ENCODE data around the gene IFNAR2. TPM values are rescaled to one million over a fixed set of nuclear protein-coding genes. Genes with fewer than 3 reads are reported as not detected.

The IFNAR2 gene
- 21.3 TPM for total RNA-seq (ENCODE audit: unreplicated experiment)
- long read RNA-seq, full-length matches to known transcripts: 7 of 9 reads
- long read RNA-seq, partial matches to known transcripts: 0 of 9 reads
- long read RNA-seq, other reads (novel, unspliced or antisense): 2 of 9 reads

GRCh38 chr21:33229784-33230544 lies at the start of gene IFNAR2:
IFNAR2 (plus strand) TSS chr21:33229938; CDS start chr21:33241923, 11,985 bp downstream.
- no peaks in the 10 kb centered on the region for H3K27me3 Mint-ChIP-seq (ENCODE audit: unreplicated experiment)
- peaks cover 38% of the 10 kb centered on the region for H3K4me1 Mint-ChIP-seq (ENCODE audit: unreplicated experiment)
- peaks cover 9% of the 10 kb centered on the region for H3K36me3 Mint-ChIP-seq (ENCODE audit: low read depth, unreplicated experiment)
- peak; percentile 86 for DNase-seq (ENCODE audit: low spot score)
- peak within 1 kb of the TSS; percentile 93 for H3K4me3 Mint-ChIP-seq (ENCODE audit: unreplicated experiment)
- peak within 1 kb of the TSS; percentile 57 for H3K27ac Mint-ChIP-seq (ENCODE audit: unreplicated experiment)
- TF ChIP-seq CTCF (IDR thresholded peaks at IDR 0.05; ENCODE audit: unreplicated experiment): peak; percentile 12
- no peaks in the 10 kb centered on the region for H3K9me3 Mint-ChIP-seq (ENCODE audit: unreplicated experiment)

GRCh38 chr21:33185852-33186251 lies 43.9 kb upstream of the IFNAR2 start:
- no peak overlapping the region for H3K4me3 Mint-ChIP-seq (ENCODE audit: unreplicated experiment)
- no peaks in the 10 kb centered on the region for H3K27me3 Mint-ChIP-seq (ENCODE audit: unreplicated experiment)
- TF ChIP-seq CTCF (IDR thresholded peaks at IDR 0.05; ENCODE audit: unreplicated experiment): no peak
- H3K27ac Mint-ChIP-seq (ENCODE audit: unreplicated experiment): peak overlapping the region; percentile 77
- H3K4me1 Mint-ChIP-seq (ENCODE audit: unreplicated experiment): peaks cover 24% of the 10 kb centered on the region
- H3K36me3 Mint-ChIP-seq (ENCODE audit: low read depth, unreplicated experiment): no peaks in the 10 kb centered on the region
- no peak for DNase-seq (ENCODE audit: low spot score)
- H3K9me3 Mint-ChIP-seq (ENCODE audit: unreplicated experiment): no peaks in the 10 kb centered on the region

- H3K27me3 Mint-ChIP-seq (ENCODE audit: unreplicated experiment): no peaks in the 10 kb centered on the region
- no peaks in the 10 kb centered on the region for H3K9me3 Mint-ChIP-seq (ENCODE audit: unreplicated experiment)
- TF ChIP-seq CTCF (IDR thresholded peaks at IDR 0.05; ENCODE audit: unreplicated experiment): no peak
These were observed 42.5 kb upstream of the IFNAR2 start for GRCh38 chr21:33187276-33187675.

GRCh38 chr21:33189237-33189636 lies 40.5 kb upstream of the IFNAR2 start:
- Mint-ChIP-seq H3K4me1 (ENCODE audit: unreplicated experiment) (peaks cover 24% of the 10 kb centered on the region), H3K27me3 (ENCODE audit: unreplicated experiment) (no peaks in the 10 kb centered on the region), H3K36me3 (ENCODE audit: low read depth, unreplicated experiment) (no peaks in the 10 kb centered on the region), H3K27ac (ENCODE audit: unreplicated experiment) (no peak overlapping the region), H3K9me3 (ENCODE audit: unreplicated experiment) (no peaks in the 10 kb centered on the region), H3K4me3 (ENCODE audit: unreplicated experiment) (no peak overlapping the region)
- no peak for DNase-seq (ENCODE audit: low spot score)
- TF ChIP-seq CTCF (IDR thresholded peaks at IDR 0.05; ENCODE audit: unreplicated experiment): no peak

More at GRCh38 chr21:33187276-33187675, 42.5 kb upstream of the IFNAR2 start:
- Mint-ChIP-seq H3K4me3 (ENCODE audit: unreplicated experiment) (no peak overlapping the region), H3K36me3 (ENCODE audit: low read depth, unreplicated experiment) (no peaks in the 10 kb centered on the region), H3K27ac (ENCODE audit: unreplicated experiment) (no peak overlapping the region), H3K4me1 (ENCODE audit: unreplicated experiment) (peaks cover 24% of the 10 kb centered on the region)
- DNase-seq (ENCODE audit: low spot score): no peak

- TF ChIP-seq CTCF (IDR thresholded peaks at IDR 0.05; ENCODE audit: unreplicated experiment): no peak
- Mint-ChIP-seq H3K4me3 (ENCODE audit: unreplicated experiment) (no peak overlapping the region), H3K27ac (ENCODE audit: unreplicated experiment) (no peak overlapping the region), H3K27me3 (ENCODE audit: unreplicated experiment) (no peaks in the 10 kb centered on the region), H3K9me3 (ENCODE audit: unreplicated experiment) (no peaks in the 10 kb centered on the region), H3K4me1 (ENCODE audit: unreplicated experiment) (peaks cover 24% of the 10 kb centered on the region), H3K36me3 (ENCODE audit: low read depth, unreplicated experiment) (no peaks in the 10 kb centered on the region)
- no peak for DNase-seq (ENCODE audit: low spot score)
These were observed 39.9 kb upstream of the IFNAR2 start for GRCh38 chr21:33189824-33190223.
